COR-L47 (cell line): ENCODE results near the gene ADRM1.

Experiments
- DNase-seq: peaks from one replicate; lab custom pipeline; 2025; lab: John Stamatoyannopoulos, UW

ADRM1 gene

DNA sequence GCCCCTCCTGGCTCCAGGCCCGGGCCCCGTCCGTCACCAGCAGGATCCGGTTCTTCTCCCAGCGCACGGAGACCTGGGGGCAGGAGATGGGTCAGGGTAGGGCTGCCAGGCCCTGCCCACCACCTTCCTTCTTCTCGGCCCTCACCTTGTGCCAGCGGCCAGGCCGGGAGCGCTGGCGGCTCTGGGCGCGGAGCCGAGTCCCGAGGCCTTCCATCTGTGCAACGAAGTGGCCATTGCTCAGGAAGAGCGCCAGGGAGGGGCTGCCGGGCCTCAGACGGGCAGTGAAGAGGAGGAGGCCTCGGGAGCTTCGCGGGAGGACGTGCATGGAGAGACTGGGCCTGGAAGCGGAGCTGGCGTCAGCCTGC lies 7.9 kb downstream of the ADRM1 start:
- no peak for DNase-seq

DNA sequence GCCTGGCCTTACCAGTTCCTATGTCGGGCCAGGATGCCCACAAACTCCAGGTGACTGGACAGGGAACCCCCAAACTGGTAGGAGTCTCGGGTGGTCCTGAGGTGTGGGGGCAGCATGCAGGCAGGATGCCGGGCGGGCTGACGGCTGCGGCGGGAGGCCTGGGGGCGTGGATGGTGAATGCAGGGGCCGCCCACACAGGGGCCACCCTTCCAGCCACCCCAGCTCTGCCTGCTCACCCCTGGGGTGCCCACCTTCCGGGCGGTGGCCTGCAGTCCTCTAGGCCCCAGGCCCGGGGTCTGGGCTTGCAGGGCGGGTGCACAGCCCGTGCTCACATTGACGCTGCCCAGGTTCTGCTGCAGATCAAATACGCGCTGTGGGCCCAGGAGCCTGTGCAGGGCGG lies 8.4 kb downstream of the ADRM1 start:
- no peak for DNase-seq

DNA sequence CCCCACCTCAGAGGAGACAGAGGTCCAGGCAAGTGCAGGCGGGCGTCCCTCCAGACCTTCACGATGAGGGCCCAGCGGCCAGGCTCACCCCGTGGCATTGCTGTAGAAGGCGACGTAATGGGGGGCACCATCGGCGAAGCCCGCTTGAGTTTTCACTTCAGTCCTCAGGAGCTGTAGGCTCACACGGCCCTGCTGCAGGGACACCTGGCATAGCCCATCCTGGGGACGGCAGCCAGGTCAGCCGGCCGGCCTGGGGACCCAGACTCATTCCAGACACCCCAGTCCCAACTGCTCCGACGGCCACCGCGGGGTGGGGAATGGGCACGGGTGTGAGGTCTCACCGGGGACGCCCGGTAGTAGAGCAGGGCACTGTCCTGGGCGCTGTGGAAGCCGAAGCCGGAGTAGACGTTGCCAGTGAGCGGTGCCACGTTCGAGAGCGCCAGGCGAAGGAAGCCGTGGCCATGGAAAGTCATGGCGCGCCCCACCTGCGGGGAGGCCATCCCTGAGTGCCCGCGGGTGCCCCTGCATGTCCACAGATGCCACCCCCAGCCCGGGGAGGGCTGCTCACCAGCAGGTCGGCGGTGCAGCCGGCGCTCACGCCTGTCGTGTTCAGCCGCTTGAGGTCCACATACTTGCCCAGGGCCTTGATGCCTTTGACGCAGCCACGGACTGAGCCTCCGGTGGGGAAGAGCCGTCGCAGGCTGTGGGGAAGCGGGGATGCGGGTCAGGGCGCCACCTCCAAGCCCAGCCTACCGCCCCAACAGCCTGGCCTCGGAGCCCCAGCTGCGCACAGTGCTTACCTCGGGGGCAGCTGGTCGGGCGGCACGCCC lies 9.2 kb downstream of the ADRM1 start:
- DNase-seq, result no peak

DNA sequence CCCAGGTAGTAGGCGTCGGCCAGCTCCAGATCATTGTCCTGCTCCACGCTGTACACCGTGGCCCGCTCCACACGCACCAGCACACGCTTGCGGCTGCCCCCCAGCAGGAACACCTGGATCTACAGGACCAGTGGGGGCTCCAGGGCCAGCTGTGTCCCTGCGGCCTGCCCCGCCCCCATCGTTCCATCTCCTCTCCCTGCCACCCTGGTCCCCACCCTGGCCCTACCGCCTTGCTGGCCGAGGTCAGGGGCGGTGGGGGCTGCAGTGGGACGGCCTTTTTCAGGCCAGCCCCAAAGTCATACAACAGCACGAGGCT lies 9.8 kb downstream of the ADRM1 start:
- no peak for DNase-seq

GRCh38 chr20:62313021-62313420 lies 10.2 kb downstream of the ADRM1 start:
- no peak for DNase-seq

- DNase-seq, result no peak
Observed at GRCh38 chr20:62313460-62314338, 10.9 kb downstream of the ADRM1 start.

- DNase-seq, result no peak
Observed at GRCh38 chr20:62314339-62314638, 11.5 kb downstream of the ADRM1 start.

DNA sequence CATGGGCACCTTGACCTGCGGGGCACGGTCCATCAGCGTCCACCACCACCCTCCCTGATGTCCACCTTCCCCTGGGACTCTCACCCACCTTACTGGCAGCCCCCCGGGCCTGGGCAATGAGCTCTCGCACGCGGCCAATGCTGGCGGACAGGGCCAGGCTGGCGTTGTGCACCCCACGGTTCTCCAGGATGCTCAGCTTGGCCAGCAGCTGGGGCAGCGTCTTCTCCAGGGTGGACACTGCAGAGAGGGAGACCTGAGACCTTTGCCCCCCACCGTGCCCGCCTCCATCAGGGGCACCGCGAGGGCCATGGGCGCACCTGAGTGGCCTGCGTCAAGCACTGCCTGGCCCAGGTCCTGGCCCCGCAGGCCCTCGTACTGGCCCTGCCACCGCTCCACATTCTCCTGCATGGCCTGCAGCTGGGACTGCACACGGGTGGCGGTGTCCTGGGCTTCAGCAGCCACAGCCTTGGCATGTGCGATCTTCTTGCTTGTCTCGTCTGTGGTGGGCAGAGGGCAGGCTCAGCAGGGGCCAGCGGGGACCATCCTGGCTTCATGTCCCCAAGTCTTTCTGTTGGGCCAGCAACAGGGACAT lies 12.0 kb downstream of the ADRM1 start:
- no peak for DNase-seq

DNA sequence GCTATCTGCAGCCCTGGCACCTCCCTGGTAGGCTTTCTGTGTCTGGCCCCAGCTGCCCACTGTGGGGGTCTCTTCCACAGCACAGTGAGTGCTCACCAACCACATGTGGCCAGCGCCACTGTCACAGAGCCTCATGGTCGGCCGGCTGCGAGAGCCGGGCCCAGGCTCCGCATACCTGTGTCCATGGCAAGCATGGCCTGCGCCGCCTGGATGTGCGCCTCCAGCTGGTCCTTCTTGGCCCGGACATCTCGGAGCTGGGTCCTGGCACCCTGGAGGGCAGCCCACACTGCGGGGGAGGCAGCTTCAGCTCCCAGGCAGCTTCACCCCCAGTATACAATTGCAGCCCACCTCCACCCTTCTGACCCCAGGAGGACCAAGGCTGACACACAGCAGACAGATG lies 13.0 kb downstream of the ADRM1 start:
- DNase-seq, result no peak

- DNase-seq, result no peak
Observed at GRCh38 chr20:62316331-62317166, 13.8 kb downstream of the ADRM1 start.

DNA sequence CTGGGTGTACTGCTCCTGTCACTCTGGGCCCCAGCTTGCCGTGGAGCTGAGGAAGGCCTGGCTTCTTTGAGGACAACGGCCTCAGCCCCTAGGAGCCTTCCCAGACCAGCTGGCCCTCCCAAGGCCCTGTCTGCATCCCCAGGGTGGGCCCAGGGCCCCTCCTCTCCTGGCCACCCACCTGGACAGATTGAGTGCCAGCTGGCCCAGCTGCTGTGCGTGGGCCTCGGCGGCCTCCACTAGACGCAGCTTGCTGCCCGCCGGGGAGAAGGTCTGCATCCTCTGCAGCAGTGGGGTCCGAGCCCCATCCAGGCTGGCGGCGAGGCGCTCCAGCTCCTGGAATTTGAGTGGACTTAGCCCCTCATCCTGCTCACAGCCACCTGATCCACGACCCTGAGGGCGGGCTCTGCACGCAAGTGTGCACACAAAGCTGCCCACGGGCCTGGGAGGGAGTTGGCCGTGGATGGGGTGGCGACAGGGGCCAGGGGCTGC lies 14.4 kb downstream of the ADRM1 start:
- no peak for DNase-seq

DNA sequence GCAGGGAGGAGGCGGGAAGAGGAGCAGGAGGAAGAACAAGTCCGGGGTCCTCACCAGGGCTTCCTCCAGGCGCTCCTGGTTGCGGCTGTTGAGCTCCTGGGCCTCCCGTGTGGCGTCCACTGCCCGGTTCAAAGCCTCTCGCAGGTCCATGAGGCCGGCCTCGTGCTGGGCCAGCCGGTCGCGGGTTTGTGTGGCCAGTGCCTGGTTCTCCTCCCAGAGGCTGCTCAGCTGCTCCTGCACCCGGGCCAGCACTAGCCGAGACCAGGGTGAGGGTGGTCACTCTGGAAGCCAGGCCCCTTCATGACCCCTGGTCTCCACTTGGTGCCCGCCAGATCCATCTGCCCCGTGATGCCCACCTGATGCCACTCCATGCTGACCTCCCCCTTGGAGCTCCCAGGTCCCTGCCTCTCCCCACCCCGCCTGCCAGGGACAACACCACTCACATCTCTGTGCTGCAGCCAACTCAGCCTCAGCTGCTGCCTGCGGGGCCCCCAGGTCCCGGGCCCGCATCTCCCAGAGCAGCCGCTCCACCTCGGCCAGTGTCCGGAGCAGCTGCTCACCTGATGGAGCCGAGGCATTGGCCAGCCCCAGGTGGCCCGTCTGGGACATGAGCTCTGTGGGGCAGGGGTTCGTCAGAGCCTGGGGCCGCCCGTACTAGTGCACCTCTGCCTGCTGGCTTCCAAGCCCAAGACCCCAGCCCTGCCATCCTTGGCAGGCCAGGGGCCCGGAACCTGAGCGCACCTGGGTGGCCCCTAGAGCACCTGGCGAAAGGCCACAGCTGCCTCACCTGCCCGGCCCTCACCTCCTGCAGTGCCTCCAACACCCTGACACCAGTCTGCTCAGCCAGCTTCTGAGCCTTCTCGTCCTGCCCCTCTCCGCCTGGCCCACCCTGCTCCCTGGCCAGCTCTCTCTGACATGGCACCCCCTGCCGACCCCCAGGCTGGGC lies 15.9 kb downstream of the ADRM1 start:
- DNase-seq, result no peak

DNA sequence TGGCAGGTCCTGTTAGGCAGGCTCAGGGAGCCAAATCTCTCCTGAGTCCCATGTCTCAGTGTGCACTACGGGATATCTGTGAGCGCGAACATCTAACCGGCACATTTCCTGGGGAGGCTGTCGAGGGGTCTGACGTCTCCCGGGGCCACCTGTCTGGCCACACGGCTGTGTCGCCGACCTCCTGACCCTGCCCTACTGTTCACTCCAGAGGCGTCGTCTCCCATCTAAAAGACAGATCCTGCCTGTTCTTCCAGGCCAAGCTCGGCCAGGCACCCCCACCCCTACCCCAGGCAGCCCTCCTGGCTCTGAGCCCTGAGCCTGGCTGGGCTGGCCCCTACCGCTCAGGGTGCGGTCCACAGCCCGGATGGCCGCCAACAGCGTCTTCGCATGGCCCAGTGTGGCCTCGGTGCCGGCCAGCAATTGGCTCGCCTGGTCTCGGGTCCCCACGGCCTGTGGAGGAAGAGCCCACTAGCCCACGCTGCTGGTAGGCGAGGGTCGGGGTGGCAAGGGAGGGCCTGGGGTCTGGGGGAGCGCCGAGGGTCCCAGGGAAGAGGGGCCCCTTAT lies 16.6 kb downstream of the ADRM1 start:
- no peak for DNase-seq

GRCh38 chr20:62320581-62321354 lies 18.0 kb downstream of the ADRM1 start:
- no peak for DNase-seq

GRCh38 chr20:62321521-62321948 lies 18.7 kb downstream of the ADRM1 start:
- no peak for DNase-seq

DNA sequence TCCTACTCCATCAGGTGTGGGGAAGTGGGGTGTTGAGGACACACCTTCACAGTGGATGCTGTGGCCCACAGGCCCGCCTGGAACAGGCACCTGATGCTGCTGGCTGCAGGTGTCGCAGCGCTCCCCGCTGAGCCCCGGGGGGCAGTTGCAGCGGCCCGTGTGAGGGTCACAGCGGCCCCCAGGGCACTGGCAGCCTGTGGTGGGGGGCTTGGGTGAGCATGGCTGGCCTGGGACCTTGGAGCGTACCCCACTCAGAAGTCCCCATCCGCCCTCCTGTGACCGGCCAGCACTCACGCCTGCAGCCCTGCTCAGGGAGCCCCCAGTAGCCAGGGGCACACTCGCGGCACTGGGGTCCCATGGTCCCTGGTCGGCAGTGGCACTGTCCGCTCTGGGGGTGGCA lies 19.2 kb downstream of the ADRM1 start:
- no peak for DNase-seq

DNA sequence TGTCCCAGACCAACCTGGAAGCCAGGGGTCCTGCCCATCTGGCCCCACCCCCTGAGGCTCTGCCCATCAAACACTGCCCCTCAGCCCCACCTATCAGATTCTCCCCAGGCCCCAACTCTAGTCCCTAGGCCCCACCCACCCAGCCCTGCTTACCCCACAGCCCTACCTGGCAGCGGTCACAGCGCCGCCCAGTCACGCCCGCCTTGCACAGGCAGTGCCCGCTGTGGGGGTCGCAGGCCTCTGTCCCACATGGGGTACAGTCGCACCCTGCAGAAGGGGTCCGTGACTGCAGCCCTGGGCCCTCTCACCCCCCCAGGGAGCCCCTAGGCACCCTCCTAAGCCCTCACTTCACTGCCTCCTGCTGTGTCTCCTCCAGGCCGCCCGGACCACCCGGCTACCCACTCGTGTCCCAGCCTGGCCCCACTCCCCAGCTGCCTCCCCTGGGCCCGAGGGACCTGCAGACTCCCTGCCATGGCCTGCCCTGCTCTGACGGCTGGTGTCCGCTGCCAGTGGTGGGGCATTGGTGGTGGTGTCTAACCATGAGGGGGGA lies 19.8 kb downstream of the ADRM1 start:
- DNase-seq, result no peak

DNA sequence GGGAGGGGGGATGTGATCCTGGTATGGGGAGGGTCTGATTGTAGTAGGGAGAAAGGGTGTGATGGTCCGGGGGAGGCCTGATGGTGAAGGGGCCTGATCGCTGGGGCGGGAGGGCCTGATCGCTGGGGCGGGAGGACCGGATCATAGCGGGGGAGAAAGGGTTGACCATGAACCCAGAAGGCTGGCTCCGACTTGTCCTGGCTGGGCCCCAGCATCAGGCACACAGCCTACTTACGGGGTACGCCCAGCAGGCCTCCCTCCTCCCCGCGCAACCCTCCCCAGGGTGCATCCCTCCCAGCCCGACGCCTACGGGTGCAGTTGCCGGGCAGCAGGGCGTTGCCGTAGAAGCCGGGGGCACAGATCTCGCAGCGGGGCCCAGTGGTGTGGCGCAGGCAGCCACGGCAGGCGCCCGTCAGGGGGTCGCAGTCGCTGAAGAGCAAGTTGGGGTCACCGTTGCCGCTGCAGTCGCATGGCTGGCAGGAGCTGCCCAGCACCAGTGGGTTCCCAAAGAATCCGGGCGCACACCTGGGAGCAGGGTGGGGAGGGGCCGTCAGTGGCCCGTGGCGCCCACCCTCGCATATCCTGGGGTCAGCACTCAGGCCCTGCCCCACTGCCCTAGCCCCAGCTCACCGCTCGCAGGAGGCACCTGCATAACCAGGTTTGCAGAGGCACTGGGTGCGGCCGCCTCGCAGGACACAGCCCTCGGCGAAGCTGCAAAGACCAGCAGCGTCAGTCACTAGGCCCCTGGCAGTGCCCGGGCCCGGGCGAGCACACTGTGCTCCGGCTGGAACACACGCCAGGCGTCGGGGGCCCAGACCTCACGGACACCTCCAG lies 20.6 kb downstream of the ADRM1 start:
- no peak for DNase-seq
